AG09309 (cell line): ENCODE measurements around the gene UGT3A1.
"Not testable (repeated sequence)": the region's sequence is repeated elsewhere in the genome, so short reads cannot be mapped to it uniquely, and the experiment has no call there.

Source experiments
- DNase-seq: peaks from one replicate; pipeline ENCODE4 v3.0.0-alpha.2; 2010; ENCODE audit warnings: low read depth
- H3K4me3 ChIP-seq: 2 replicates; pipeline ENCODE4 v1.5.1; 2011; ENCODE audit warnings: mild to moderate bottlenecking, low read depth, low read length, moderate library complexity; ENCODE audit not compliant: control insufficient read depth
- TF ChIP-seq, protein P1 (sequence below): IDR thresholded peaks from 2 replicates; pipeline ENCODE4 v1.5.1; 2011; ENCODE audit warnings: mild to moderate bottlenecking, low read depth, low read length, inconsistent platforms; ENCODE audit not compliant: insufficient read depth, control insufficient read depth; ENCODE audit errors: missing control alignments

Gene UGT3A1

DNA sequence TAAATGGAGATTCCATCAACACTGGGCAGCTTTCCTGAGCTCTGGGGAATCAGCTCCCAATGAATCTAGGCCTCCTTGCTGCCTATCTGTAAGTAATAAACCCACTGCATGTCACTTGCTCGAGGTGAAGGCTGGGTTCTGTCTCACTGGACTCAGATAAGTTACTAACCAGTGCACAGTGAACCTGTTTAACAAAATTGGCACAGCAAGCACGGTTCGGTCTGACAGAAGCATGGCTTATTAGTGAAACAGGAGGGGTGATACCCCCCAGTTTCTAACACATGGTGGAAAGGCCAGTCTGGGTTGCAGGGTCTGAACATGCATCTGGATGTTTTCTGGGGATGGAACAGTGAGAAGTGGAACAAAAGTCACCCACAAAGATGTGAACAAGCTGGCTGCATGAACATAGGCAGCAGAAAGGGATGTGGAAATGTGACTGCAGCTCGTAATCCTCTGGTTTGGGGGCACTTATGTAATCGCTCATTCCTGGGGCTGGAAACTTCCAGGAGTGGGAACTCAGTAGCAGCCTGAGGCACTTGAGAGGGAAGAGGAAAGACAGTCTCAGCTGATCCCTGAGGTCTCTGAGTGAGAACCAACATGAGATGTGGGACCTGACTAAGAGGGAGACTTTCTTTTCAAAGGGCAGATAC, 37.8 kb upstream of the UGT3A1 start:
- TF ChIP-seq, protein P1, sequence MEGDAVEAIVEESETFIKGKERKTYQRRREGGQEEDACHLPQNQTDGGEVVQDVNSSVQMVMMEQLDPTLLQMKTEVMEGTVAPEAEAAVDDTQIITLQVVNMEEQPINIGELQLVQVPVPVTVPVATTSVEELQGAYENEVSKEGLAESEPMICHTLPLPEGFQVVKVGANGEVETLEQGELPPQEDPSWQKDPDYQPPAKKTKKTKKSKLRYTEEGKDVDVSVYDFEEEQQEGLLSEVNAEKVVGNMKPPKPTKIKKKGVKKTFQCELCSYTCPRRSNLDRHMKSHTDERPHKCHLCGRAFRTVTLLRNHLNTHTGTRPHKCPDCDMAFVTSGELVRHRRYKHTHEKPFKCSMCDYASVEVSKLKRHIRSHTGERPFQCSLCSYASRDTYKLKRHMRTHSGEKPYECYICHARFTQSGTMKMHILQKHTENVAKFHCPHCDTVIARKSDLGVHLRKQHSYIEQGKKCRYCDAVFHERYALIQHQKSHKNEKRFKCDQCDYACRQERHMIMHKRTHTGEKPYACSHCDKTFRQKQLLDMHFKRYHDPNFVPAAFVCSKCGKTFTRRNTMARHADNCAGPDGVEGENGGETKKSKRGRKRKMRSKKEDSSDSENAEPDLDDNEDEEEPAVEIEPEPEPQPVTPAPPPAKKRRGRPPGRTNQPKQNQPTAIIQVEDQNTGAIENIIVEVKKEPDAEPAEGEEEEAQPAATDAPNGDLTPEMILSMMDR = no peak

GRCh38 chr5:36027711-36028110, 36.5 kb upstream of the UGT3A1 start:
- no peak overlapping the region for H3K4me3 ChIP-seq
- TF ChIP-seq, protein P1 = no peak
- no peak for DNase-seq

More for the DNA sequence above, 37.8 kb upstream of the UGT3A1 start:
- H3K4me3 ChIP-seq = no peak overlapping the region
- no peak for DNase-seq

- DNase-seq = no peak
- TF ChIP-seq, protein P1 = no peak
Measured at GRCh38 chr5:36026706-36027465, 35.7 kb upstream of the UGT3A1 start.

GRCh38 chr5:36022246-36022645, 31.1 kb upstream of the UGT3A1 start:
- DNase-seq, H3K4me3 ChIP-seq: not testable (repeated sequence)

More at GRCh38 chr5:36026706-36027465, 35.7 kb upstream of the UGT3A1 start:
- no peak overlapping the region for H3K4me3 ChIP-seq

DNA sequence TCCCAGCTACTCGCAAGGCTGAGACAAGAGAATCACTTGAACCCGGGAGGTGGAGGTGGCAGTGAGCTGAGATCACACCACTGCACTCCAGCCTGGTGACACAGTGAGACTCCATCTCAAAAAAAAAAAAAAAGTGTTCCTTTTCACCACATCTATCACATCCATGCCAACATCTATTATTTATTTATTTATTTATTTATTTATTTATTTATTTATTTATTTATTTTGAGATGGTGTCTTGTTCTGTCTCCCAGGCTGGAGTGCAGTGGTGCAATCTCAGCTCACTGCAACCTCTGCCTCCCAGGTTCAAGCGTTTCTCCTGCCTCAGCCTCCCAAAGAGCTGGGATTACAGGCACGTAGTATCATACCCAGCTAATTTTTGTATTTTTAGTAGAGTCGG, 28.4 kb upstream of the UGT3A1 start:
- H3K4me3 ChIP-seq, DNase-seq: not testable (repeated sequence)

- no peak overlapping the region for H3K4me3 ChIP-seq
- no peak for DNase-seq
- TF ChIP-seq, protein P1 = no peak
Measured at GRCh38 chr5:36017622-36018021, 26.4 kb upstream of the UGT3A1 start.

DNA sequence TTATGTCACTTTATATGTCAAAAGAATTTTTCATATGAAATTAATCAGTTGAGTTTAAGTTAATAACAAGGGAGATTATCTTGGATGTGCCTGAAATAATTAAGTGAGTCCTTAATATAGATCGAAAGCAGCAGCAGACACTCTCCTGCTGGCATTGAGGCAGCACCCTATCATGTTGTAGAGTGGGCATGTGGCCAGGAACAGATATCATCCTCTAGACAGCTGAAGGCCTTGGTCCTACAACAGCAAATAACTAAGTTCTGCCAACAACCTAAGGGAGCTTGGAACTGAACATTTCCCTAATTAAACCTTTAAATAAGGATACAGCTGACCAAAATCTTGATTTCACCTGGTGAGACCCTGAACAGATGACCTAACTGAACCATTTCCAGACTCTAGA, 25.8 kb upstream of the UGT3A1 start:
- TF ChIP-seq, protein P1 = no peak
- H3K4me3 ChIP-seq = no peak overlapping the region
- no peak for DNase-seq
